HG03045 (cell line): Measurements from ENCODE around the gene COLQ.
"Not testable (repeated sequence)": the region's sequence is repeated elsewhere in the genome, so short reads cannot be mapped to it uniquely, and the experiment has no call there.

ENCODE experiments used
- ATAC-seq: cut with Tn5 transposase; IDR thresholded peaks from one replicate; pipeline ENCODE4 v1.9.1; 2021; ENCODE audit warnings: mild to moderate bottlenecking, moderate library complexity; ENCODE audit not compliant: unreplicated experiment

COLQ gene

DNA sequence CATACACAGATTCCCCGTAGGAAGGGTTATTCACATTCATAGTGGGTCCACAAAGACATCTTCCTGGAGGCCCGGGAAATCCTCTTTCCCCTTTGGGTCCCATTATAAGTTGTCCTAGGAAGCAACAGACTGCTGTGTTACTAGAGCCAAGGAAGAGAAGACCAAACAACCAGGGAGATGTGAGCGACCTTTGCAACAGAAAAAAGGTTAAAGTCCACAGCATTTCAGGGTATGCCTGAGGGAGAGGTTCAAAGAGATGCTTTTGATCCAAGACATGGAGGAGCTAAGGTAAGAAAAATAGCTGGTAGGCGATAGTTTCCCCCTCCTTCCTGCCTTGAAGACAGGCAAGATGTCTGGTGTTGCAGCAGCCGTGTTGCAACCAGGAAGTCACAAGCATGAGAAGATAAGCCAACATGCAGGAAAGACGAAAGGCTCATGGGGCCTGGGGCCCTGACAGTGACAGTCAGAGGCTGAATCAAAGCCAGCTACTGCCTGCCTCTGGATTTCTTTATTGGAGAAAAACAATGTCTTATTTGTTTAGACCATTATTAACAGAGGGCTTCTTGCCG is 63.2 kb downstream of the COLQ start:
- no peak for ATAC-seq

DNA sequence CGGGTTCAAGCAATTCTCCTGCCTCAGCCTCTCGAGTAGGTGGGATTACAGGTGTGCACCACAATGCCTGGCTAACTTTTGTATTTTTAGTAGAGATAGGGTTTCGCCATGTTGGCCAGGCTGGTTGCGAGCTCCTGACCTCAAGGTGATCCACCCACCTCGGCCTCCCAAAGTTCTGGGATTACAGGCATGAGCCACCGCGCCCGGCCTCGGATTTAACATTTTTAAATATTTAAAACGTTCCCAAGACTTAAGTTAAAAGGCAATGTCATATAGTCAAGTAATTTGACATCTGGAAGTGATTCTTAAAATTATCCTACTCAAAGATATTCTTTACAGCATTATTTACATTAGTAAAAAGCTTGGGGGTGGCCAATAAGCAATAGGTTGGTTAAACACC is 64.6 kb downstream of the COLQ start:
- ATAC-seq = not testable (repeated sequence)

DNA sequence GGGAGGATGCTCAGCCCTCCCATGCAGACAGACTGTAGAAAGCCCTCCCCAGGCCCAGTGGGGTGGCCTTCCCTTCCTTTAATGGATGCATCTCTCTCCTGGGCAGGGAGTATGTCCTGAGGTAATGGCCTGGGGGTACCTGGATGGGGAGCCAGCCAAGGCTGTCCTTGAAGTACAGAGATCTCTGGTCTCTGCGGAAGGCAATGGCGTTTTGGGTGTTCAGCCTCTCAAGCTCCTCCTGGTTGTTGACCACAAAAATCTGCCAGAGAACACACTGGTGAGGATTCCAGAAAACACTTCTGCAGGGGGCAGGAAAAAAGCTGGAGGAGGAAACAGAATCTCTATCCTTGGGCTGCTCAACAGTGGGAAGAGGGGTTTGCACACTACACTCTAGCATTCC is 65.2 kb downstream of the COLQ start:
- no peak for ATAC-seq

DNA sequence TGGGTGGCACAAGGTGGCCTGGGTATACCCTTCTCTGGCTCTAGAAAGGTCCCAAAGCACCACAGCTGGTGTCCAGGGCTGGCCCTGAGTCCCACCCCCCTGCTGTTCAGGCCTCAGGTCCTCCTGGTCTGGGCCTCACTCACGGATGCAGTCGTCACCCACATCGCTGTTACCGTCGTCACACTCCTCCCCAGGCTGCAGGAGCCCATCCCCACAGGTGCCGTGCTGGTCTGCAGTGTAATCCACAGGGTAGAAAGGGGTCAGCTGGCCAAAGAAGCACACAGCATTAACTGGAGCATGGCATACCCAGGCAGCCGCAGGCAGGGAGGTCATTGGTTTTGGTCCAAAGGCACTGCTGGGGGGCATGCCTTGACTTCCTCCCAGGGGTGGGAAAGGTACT is 65.8 kb downstream of the COLQ start:
- ATAC-seq = no peak

DNA sequence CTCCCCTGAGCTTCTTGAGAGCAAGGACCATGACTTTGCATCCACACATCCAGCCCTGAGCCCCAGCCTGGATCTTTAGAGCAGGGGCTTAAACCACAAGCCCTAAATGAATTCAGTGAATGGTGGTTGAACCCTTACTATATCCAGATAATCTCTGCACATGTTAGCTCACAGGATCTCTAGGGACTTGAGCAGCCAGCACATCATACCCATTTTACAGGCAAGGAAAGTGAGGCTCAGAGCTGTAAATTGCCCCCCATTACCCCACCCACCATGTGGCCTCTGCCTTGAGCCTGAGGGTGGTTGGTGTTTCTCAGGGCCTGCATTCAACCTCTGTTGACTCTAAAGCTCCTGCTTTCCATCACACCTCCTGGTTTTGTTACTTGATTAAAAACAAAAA is 66.5 kb downstream of the COLQ start:
- no peak for ATAC-seq

DNA sequence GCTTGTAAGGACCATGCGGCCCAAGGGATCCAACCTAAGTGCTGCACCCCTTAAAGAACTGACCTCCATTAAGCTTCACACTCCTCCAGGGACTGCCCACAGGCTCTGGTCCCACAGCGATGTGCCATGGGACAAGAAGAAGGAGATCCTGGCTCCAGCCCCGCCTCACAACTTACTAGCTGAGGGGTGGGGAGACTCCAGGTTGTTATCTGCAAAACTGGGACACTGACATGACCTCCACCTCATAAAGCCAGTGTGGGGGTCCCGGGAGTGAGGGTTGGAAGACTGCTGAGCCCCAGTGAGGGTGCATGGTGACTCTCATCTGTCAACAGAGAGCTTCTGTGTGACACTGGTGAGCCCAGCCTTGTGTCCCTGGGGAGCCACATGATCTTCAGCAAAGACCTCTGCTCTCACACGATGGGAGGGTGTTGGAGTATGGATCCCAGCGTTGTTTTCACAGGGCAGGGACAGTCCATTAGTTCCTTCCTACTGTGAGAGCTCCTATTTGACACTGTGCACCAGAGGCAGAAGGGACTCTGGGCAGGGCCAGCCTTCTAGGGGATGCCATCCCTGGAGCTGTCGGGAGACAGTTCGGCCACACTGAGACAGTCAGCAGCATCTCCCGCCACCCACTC is 67.4 kb downstream of the COLQ start:
- ATAC-seq = no peak

DNA sequence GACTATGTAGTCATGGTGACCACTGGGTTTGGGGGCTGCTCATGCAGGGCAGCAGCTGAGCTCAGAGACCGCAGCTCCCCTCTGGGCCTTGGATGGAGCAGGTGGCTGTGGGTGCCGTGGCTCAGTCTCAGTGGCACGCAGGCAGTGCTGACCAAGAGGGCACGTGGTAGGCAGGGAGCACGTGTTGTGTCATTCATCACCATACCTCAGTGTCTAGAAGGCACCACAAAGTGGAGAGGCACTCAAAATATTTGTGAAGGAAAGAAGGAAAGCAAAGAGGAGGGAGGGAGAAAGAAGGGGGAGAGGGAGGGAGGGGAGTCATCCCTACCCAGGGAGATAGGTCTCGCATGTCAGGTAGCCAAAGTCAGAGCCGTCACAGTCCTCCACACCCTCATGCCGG is 68.0 kb downstream of the COLQ start:
- no peak for ATAC-seq

DNA sequence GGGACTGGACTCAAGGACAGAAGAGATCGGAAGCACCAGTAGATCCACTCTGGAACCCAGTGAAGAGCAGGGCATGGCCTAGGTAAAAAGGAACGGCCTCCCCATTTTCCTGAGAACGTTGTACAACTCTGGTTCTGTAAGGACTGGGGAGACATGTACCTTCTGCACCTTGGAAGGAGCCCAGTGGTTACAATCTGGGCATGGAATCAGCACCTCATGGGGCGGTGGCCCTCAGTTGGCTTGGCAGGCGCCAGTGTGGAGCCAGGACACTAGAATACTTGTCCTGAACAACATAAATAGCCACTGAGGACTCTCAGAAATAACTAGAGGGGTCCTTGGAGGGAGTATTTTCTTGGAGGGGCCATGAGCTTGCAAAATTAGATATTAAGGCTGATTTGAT is 68.5 kb downstream of the COLQ start:
- ATAC-seq = no peak

DNA sequence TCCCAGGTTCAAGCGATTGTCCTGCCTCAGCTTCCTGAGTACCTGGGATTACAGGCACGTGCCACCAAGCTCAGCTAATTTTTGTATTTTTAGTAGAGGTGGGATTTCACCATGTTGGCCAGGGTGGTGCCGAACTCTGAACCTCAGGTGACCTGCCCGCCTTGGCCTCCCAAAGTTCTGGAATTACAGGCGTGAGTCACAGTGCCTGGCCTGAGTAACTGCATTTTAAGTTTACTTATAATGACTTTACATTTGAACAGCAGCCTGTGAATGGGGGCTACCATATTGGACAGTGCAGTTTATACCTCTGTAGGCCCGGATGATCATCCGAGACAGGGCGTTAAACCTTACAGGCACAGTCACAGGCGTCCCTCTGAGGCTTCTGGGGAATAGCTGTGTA is 69.3 kb downstream of the COLQ start:
- no peak for ATAC-seq

DNA sequence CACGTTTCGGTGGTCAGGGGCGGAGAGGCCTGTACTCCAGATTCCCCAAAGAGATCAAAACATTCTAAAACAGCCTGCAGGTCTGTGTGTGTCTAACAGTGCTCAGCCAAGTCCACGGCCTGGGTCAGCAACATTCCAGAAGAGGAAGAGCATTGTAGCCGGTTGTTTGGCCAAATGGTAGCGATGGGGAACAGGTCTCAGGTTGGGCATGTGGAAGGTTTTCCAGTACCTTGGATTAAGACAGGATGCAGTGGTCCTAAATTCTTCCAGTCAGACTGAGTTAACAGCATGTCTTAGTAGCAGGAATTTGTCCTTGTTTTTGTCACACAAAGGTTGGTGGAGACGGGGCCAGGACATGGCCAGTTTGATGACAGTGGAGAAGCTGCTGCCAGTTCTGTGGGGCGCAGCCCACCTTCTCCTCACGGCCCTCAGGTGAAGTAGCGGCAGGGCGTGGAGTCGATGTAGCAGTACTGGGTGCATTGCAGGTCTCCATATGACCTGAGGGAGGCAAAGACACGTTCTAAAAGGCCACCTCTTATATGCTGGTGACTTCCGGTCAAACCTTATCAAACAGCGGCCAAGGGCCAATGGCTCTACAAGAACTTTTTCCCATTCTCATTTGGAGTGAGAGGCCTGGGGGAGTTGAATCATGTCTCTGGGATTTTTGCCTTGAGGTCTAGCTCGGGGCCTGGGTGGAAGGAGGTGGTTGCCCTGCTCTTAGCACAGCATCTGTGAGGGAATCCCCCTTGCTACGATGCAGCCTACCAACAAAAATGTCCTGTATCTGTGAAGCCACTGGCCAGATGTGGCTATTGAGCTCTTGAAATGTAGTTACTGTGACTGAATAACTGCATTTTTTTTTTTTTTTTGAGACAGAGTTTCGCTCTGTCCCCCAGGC is 70.0 kb downstream of the COLQ start:
- ATAC-seq = no peak

DNA sequence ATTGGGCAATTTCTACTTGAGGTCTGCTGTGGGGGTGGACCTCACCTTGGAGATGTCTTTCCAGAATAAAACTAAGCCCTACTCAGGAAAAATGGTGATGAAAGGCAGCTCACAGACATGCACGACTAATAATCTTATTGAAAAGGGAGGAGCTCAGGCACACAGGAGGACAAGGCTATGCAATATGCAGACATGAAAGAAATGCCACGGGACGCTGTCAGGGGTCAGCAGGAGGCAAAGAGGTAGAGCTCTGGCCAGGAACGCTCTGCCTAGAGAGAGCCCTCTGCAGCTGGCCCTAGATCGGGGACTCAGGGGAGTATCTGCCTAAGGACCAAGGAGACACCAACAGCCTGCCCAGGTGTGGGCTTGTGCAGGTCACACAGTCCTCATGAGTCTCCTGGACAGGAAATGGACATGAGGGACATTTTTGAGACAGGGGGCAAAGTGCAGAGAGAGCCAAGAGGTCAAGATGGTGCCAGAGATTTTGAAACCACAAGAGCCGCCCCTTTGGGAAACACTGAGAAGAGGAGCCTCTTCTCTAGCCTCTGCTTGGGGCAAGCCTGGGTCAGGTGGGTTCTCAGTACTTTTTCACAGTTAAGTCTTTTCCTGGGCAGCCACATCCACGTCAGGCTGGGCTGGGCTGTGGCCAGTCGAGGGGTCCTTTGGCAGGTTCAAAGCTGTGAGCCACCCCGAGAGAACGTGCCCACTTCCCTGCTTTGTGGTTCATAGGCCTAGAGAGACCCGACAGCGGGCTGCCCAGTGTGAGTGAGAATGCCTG is 70.9 kb downstream of the COLQ start:
- no peak for ATAC-seq

DNA sequence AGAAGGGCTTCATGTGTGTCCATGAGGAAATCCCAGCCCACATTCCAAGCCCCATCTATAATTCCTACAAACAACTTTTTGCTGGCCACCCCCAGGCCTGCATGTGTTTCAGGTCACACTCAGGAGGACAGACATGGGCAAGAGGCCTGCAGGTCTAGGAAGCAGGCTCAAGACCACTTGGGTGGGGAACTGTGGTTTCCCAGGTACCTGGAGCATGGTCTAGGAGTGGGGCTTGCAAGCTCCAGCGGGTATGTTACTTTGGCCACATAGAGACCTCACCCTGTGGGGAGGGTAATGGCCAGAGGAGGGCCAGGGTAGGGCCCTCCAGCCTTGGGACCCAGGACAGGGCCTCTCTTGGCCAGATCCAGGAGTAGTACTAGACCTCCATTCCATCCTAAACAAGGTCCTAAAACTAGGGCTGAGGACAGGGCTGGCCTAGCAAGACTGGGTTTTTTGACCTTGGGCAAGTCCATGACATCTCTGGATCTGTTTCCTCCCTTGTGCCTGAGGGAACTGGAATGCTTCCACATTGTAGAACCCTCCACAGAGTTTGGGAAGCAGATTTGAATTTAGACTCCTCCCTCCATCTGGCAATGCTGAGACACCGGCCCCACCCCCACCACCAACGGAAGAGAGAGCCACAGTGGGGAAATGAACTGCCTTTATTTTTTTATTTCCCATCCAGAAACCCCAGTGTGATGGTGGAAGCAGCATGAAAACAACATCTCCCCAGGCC is 71.8 kb downstream of the COLQ start:
- ATAC-seq = no peak

DNA sequence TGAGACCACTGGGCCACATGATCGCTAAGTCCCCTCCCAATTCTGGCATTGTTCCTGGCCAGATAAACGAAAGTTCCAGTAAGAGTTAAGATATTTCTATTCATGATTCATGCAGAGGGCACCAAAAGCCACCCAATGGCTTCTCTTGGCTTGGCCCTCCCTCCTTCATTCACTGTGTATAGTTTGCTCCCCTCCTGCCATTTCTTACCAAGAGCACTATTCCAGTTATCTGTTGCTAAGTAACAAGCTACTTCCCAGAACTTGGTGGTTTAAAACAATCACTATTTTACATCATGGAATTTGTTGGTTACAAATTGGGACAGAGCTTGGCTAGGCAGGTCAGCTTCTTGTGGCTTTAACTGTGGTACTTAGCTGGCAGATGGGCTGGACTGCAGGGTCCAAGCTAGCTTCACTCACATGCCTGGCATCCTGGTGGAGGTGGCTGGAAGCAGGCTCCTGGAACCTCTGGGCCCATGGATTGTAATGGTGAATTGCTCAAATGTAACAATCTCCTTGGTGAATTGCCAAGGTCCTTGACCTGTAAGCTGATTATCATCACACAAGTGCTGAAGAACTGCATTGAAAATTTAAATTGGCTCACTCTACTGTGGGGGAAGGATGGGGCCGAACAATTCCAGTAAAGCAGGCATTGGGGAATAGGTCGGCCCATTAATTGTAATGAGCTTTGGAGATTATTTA is 77.5 kb downstream of the COLQ start:
- ATAC-seq = no peak

DNA sequence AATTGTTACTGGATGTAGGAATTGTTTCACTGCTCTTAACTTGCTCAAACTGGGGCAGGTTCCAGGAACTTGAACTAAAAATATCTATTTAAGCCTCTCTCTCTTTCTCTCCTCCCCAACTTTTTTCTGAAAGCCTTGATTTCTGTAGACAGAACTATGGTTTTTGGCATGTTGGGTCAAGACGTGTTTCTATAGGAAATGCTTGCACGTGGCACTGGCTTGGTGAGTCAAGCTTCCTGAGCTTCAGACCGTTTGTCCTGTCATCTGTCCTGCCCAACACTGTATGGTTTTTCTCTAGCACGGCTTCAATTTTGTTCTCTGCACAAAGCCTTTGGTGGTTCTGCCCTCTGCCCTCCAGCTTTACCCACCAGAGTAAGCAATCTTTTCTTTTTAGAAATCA is 80.6 kb downstream of the COLQ start:
- no peak for ATAC-seq

DNA sequence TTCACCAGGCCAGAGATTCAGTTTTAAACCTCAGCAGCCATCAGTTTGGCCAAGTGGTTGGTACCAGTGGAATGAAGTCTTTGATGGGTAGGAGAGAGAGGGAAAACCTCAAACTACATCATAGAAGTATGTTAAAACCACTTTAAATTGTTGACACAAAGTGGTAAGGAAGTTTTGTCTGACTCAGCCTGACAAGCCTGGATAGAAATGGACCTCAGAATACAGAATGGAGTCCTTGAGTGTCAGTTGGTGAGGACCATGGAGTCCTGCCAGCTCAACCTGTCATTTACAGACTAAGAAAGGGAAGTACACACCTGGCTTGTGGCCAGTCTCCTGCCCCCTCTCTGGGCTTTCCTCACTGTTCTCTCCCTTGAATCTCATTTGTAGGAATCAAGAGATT is 82.0 kb downstream of the COLQ start:
- ATAC-seq = no peak

DNA sequence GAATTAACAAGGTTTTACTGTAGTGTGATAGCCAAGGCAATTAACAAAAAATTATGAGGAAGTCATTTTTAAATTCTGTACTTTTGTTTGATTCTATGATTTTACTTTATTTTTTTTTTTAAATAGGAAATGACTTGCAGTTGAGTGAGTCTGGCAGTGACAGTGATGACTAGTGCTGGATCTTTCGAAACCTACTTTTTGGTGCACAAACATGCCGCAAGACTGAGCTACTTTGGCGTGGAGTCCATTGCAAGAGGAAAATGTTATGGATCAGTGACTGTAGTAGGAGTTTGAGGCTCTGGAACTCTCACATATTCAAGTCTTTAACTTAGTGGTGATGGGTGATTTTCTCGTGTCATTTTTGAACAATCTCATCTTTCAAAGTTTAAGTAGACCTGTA is 82.5 kb downstream of the COLQ start:
- ATAC-seq = no peak

DNA sequence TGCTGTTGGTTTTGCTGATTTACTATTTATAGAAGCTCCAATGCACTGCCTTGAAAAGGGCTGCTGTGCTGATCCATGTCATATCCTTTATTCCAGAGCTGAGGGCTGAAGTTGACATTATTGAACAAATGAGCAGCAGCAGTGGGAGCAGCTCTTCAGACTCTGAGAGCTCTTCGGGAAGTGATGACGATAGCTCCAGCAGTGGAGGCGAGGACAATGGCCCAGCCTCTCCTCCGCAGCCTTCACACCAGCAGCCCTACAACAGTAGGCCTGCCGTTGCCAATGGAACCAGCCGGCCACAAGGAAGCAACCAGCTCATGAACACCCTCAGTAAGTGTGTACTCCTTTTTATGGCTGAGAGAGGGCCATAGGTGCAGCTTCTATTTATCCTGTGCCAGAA is 85.3 kb downstream of the COLQ start:
- ATAC-seq = no peak

DNA sequence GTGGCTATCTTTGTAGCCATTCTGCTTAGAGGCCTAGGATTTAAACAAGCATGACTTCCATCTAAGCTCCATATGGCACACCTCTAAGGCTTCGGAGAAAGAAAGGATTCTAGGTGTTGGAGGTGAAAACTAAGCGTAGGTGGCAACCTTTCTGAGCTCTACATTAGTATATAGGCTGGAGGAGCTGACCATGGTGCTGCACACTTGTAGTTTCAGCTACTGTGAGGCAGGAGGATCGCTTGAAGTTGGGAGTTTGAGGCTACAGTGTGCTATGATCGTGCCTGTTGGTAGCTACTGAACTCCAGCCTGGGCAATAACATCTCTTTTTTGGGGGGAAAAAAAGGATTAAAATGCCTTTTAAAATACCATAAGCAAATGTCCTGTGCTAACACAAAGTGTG is 86.8 kb downstream of the COLQ start:
- no peak for ATAC-seq

DNA sequence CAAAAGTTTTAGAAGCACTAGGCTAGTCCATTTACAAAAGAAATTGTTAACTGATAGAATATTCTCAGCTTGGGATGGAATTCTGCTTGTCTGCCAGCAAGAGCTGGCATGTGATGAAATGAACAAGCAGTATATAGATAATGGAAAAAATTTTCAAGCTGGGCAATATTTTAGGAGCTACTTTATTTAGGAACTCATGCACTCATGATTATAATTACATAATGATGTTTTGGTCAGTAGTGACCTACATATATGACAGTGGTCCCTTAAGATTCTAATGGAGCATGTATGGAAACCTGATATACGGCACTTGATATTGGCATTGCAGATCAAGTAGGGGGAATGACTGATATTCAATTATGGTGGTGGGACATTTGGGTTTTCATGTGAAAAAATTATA is 88.0 kb downstream of the COLQ start:
- ATAC-seq = no peak

DNA sequence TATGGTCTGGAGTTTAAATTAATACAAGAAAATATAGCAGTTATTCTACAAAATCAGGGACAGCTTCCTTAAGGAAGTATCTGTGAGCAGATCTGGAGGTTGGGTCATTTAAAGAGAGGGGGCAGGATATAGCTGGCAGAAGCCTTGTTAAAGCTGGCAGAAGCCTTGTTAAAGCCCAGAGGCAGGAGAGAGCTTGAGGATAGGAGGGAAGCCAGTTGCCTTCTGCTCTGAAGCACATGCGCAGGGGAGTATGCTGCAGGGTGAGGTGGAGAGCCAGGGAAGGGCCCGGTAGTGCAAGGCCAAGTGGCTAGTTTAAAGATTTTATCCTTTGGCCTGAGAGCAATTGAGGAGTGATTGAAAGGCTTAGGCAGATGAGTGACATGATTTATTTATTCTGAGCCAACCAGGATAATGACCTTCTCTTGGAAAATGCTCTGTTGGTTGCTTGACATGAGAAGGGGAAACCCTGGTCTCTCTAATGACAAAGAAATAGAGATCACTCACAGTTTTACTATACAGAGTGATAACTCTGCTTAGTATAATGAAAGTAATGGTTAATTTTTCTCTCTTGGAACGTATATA is 90.2 kb downstream of the COLQ start:
- ATAC-seq = no peak
